ENCODE results near the gene PCNP. TPM values are rescaled to one million over a fixed set of nuclear protein-coding genes. Genes with fewer than 3 reads are reported as not detected.

Gene PCNP
- total and polyA plus RNA-seq, 9 of the 15 experiments (the other 6 are each of a cell fraction or from before 2014, with no cell fraction given), result 54.3 to 170 (median 150) TPM

GRCh38 chr3:101574388-101575112 lies 570 bp downstream of the PCNP start (continued):
- TF ChIP-seq ARID4B (CRISPR knock-in tag; IDR thresholded peaks at IDR 0.05) (peak; percentile 62; the same call in 1 of the 2 replicates), PHTF2 (CRISPR knock-in tag; IDR thresholded peaks at IDR 0.05) (0 out of 2 replicates have a peak, but pooled peaks have one; percentile 43), RREB1 (CRISPR knock-in tag; IDR thresholded peaks at IDR 0.05) (0 out of 2 replicates have a peak, but pooled peaks have one; percentile 33), UBTF (IDR thresholded peaks at IDR 0.05; ENCODE audit: borderline replicate concordance in 1 of 2, low read depth in 2 of 2, low read length in 2 of 2) (peak in 1 of 2 experiments; percentile 50; a peak in 3 of 4 replicates), ZNF780A (CRISPR knock-in tag; IDR thresholded peaks at IDR 0.05) (no peak), ZNF695 (CRISPR knock-in tag; IDR thresholded peaks at IDR 0.05) (no peak), RBFOX2 (IDR thresholded peaks at IDR 0.05; ENCODE audit: low read depth, low read length) (peak; percentile 87), NR1H2 (CRISPR knock-in tag; IDR thresholded peaks at IDR 0.05) (peak; percentile 55; the same call in 1 of the 2 replicates), ARID2 (IDR thresholded peaks at IDR 0.05) (no peak), ZZZ3 (IDR thresholded peaks at IDR 0.05) (no peak), POLR2A (conservative IDR thresholded peaks at IDR 0.05) (0 out of 2 replicates have a peak, but pooled peaks have one; percentile 5)

Measured in K562 (cell line).